Urothelium cell line (cell line): ENCODE measurements around the gene STRBP.

Source experiments
- DNase-seq: peaks from one replicate; pipeline ENCODE4 v3.0.0; 2011; ENCODE audit warnings: low spot score, mixed read lengths
- FAIRE-seq: peaks from 2 replicates; lab custom pipeline; 2011; peaks lifted over from hg19 to GRCh38; lab: Jason Lieb, UNC

The STRBP gene

DNA sequence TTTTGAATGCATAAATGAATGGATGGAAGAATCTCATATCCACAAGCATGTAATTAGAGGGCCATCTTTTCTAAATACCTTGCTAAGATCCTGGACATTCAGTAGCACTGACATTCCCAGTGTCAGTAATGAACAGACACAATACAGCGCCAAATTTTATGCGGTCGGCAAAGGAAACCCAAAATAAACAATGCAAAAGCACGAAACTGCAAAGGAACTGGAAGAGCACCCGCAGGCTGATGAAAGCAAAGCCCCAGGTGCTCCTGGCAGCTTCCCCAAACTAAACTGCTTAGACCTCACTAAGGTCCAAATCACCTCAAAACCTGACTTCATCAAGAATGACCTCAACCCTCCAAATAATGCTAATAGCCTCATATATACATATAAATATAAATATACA, 133.0 kb downstream of the STRBP start:
- no peak for FAIRE-seq
- no peak for DNase-seq

DNA sequence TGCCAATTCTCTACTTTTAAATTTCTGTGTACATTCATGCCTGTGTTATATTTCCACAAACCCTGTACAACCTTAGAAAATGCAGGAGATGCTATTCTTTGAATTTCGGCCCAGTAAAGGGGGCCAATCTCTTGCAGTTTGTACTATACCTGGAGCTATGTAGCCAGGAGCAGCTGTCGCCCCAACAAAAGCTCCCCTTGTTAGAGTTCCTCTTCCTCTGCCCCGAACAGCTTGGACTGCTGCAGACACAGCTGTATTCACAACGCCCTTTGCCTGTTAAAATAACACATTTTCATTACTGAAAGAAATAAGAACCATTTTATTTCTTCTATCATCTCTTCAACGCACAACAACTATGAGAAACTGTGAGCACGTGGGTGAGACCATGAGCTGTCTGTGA, 135.7 kb downstream of the STRBP start:
- DNase-seq (no peak), FAIRE-seq (no peak)

DNA sequence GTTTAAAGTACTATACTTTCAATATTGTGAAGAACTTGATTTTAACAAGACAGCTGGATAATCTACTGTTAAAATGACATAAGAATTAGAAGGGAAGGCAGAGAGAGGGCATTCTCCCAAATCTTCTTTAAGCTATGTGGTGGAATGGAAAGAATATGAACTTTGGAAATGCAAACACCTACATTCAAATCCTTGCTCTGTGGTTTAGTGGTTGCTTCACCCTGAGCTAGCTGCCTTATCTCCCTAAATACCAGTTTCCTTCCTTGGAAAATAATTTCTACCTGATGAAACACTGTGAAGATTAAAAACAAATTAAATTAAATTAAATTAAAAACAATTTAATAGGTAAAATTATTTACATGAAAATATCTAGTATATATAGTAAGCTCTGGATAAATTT, 136.4 kb downstream of the STRBP start:
- DNase-seq = no peak
- no peak for FAIRE-seq

DNA sequence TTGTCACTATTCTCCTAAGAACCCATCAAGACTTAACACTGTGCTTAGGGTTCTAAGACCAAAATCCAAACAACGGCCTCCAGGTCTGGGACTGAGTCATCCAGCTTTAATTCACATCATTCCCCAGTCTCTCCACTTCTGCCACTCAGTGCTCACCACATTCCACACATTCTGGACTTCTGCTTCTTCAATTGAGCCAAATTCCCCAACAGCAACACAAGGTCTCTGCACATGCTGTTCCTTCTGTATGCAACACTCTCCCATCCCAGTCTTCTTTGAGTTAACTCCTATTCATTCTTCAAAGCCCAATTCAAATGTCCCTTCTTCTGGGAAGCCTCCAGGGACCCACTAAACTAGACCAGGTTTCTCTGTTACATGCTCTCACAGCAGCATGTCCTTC, 137.1 kb downstream of the STRBP start:
- DNase-seq = peak; percentile 26
- no peak for FAIRE-seq

DNA sequence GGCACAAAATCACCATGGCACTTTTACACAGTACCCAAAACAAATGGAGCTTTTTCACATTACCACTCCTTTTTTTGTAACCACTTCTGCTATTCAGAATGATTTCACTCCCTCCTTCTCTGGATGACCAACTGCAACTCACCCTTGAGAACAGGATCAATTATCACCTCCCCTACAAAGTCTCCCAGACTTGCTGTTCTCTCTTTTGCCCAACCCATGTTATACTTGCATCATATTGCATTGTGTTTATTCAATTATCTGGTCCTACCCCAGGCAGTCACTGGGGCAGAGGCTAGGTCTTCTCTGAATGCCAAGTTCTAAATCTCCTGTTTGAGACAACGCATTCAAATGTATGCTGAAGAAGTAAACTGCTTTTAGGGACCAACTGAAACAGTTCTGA, 139.0 kb downstream of the STRBP start:
- no peak for FAIRE-seq

DNA sequence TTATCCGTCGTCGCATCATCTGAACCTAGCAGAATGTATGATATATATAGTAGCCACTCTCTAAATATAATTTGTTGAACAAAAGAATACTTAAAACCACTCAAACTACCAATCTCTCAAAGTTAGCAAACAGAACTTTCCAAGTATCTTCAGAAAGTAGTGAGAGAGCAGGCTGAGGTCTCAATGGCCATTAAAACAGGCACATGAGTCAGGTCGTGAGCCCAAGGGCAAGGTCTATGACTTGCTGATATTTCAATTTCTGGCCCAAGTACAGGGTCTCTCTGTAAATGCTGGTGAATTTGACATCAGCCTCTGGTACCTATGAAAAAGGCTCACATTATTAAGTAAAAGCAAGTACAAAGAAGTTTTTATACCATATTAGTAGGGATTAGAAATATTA, 139.8 kb downstream of the STRBP start:
- FAIRE-seq = no peak
- no peak for DNase-seq

More for the DNA sequence above, 139.0 kb downstream of the STRBP start:
- no peak for DNase-seq

DNA sequence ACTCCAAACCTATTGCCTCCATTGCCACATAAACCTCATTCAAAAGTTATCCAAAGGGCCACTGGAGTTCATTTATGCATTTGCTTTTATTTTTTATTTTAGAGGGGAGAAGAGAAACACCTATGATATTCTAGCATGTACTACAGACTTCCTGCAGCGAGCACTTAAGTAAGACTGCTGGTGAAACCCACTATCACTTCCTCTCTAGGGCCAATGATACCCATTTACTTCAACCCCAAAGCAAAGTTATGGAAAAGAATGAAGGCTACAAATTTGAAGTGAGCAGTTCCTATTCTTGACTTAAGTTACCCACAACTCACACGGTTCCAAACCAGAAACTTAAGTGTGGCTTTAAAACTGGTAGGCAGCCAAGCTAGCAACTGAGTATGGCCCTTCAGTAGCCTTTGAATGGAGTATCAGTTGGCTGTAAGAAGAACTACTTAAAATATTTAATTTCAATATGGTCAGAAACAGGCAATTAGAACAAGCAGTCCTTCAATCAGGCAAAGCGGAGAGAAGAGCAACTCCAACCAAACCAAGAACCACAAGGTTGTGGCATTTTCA, 140.8 kb downstream of the STRBP start:
- no peak for FAIRE-seq
- no peak for DNase-seq

DNA sequence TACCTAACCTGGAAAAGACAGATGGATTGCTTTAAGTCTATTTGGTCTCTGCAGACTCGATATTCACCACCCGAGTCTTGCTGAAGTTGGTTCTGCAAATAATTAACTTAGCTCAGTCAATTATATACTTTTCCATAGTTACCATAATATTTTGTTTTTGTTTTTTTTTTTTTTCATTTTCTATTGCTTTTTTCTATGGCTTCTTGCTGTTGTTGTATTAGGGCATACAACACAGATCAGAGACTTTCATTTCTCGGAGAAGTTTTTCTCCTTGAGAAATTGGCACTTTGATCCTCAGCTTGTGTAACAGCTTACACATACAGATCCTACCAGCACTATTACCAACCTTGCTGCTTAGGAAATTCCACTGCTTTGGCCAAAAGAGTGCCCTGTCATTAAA, 146.9 kb downstream of the STRBP start:
- no peak for DNase-seq
- no peak for FAIRE-seq

DNA sequence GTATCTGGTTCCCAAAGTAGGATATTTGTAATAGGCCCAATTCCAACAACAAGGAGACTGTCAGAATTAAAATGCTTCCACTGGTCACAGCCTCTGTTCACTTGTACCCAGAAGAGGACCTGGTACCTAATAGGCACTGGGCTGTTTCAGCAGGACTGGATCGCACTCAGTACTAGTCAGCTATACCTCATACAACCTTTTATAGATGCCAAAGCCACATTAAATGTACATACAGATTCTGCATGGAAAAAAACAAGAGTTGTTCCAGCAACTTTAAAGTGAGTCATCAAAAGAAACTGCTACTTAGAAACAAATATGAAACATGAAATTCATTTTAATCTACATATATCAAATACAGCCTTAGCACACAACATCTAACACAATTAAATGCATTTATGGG, 147.4 kb downstream of the STRBP start:
- no peak for DNase-seq
- FAIRE-seq = no peak

DNA sequence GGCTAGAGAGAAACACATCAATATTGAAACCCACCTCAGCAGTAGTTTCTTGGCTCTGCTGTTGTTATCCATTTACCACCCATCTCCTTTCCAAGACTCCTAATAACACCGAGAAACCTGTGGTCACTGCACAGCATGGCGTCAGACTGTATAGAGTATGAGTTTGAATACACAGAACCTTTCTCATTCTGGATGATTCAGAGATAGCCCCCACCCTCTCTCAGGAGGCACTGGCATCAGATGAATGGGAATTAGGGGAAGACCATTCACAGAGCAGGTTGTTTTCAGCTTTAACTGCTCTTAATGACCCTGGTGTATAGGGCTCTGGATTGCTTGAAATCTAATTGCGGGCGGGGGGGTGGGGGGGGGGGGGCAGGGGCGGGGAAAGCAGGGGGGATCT, 148.3 kb downstream of the STRBP start:
- DNase-seq (no peak), FAIRE-seq (no peak)

DNA sequence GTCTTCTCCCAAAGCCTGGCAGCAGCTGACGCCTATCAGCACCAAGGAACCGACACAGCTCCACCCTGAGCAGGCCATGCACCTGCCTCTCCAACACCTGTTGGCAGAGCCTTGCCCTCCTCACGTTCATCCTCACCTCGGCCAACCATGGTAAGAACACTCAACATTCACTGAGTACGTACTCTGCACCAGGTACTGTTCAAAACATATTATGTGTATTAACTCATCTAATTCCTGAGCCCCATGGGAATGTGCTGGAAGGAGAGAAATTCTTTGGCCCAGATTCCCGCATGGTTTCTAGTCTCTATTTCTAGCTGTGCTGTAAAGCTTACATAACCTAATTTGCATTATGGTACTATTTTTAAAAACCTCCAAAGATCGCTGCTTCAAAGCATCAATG, 148.8 kb downstream of the STRBP start:
- DNase-seq = no peak
- FAIRE-seq = no peak

DNA sequence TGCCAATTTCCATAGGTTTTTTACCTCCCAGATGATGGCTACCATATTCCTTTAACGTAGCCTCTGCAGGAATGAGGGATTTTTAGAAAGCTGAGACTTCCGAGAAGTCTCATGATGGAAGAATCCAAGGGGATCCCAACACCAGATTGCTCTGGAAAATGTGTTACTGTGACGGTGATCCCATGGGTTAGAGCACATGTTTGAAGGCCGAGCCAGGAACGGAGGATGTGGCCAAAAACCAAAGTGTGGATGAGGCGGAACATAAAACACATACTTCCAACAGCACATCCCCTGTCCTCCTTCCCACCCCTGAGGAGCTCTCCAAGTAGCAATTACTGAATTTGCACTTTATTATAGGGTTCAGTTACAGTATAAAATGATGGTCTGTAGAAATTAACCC, 152.3 kb downstream of the STRBP start:
- FAIRE-seq = no peak
- no peak for DNase-seq

DNA sequence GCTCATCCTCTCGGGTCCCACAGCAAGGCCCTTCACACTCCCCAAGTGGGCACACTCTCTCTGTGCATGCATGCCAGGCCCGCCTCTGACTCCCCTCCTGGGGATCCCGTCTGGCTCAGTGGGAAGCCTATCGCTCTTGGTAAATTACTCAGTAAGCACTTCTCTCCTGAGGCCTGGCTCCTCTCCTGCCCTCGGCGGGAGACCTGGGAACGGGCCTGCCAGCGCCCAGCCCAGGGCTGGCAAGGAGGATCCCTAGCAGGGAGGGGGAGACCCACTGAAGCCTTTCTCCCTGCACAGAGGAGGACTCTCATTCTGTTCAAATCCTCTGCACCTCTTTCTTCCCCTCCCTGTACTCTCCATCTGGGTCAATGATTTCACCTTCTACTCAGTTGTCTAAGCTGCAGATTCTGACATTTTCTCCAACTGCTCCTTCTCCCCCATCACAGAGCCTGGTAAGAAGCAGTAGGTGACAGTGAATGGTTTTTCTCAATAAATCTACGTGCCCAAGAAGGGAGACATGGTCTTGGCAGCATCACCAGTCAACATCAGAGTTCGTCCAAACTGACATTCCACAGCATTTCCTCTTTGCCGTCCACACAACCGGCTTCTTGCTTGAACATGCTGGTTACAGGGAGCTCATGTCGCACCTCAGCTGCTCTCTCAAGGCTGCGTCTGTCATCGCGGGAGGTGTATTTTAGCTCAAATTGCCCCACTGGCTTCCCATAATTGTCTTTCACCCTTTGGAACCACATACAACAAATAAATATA, 153.1 kb downstream of the STRBP start:
- DNase-seq (no peak), FAIRE-seq (no peak)

DNA sequence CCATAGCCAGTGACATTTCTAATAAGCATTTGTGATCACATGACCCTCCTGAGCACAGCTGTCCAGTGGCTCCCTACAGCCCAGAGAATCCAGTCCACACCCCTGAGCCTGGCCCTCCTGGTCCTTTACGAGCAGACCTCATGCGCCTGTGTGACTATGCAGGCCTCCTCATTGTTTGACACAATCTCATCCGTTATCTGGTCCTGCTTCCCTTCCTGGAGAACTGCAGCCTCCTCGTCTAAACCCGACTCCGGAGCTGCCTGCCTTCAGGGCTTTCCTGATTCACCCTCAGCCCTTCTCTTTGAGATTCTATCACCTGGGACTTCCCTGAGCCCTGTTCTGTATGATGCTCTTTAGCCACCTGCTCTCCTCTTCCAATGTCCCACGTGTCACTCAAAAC, 155.2 kb downstream of the STRBP start:
- DNase-seq (no peak), FAIRE-seq (no peak)

DNA sequence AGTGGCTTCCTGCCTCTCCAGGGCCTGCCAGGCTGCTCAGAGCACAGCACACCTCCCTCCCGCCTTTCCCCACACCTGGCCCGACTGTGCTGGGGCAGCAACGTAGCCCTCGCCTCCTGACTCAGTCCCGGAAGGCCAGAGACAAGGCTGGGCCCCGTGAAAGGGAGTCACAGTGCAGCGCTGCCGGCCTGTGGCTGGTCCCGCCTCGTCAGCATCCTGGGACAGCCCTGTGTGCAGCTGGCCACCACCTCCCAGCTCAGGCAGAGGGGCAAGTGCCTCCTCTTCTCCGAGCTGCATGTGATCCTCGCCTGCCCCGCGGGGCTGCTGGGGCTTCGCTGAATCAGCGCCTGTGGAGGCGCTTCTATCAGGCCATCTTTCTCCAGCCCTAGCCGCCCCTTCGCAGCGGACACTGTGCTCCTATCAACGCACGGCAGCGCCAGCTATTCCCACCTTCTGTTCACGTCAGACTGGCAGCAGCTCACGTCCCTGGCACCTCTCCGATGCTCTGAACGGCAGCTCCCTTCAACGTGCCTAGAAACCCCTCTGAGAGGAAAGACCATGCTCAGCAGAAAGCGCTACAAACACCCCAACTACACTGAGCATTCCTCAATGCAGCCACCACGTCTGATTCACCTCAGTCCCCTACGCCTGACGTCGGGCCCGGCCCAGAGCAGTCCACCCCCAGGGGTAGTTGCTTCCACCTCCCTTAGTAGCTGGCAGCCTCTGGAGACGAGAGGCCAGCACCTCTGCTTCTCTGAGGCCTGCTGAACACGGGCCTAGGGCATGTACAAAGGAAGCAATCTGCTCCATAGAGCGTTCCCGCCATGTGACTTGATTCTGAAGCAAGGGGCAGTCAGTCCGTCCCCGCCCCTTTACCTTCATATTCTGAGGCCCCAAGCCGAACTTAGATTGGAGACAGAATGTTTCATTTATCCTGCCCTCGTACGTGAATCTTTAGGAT, 156.1 kb downstream of the STRBP start:
- DNase-seq = no peak
- FAIRE-seq = no peak

DNA sequence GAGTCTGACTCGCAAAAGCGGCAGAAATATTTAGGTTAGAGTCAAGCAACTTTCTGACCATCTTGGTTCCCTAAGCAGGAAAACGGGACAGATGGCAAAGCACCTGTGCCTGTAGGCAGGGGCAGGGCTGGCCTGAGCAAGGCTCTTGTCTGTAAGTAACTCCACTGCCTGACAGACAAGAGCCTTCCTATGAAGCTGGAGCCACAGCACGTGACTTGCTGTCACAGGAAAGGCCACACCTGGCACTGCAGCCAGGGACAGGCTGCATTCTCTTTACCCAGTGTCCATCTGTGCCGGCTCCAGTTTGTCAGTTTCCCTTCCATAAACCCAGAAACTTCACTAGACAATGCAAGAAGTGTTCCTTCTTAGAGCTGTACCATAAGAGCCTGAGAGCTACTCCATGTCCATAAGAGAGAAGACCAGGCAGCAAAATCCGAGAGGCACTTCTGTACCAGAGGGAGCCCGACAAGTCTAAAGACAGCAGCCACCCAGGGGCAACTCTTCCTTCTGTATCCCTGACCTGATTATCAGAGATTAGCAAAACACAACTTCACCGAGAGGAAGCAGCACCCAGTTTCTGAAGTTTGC, 156.9 kb downstream of the STRBP start:
- FAIRE-seq = no peak
- DNase-seq = no peak

DNA sequence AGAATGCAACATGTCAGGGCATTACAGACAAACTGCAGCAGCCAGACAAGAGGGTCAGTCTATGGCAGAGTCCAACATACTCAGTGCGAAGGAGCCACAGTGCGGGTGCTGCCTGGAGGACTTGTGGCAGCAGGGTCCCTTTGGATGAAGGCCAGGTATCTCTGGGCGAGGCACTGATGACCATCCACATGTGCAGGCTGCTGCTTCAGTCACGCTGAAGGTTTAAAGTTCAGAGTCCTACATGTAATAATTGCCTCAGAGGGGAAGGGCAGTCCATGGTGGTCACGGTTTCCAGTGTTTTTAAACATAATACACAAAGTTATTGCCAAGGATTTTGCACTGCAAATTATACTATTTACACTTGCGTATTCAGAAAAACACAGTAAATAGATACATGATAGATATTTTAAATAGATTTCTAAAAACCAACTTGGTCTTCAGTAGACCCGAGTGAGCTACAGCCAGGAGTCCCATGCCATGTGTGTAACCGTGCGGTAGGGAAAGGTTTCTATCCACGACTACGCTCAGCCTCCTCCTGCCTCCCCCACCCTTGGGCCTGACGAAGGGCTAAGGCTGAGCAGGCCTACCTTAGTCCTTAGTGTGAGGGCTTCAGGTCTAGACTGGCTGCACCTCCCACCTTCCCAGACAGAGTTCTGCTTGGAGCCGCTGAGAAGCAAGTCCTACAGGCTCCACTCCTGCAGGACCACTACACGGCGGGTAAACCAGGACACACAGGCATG, 158.7 kb downstream of the STRBP start:
- no peak for FAIRE-seq
- DNase-seq = no peak

DNA sequence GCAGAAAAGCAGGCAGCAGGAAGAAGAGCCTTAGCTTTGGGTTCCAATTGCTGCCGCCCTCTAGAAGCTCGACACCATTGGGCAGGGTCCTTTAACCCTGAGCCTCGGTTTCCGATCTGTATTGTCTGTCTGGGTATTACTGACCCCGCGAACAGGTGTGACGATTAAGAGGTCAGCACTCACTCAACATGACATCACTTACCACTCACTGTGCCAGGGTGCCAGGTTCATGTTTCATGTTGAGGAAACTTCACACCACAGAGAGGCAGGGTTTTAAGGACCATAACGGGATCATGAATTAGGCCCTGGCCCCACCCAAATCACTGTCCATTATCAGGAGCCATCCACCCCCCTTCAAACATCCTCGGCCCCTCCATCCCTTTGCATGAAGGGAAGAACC, 159.4 kb downstream of the STRBP start:
- FAIRE-seq (no peak), DNase-seq (no peak)

DNA sequence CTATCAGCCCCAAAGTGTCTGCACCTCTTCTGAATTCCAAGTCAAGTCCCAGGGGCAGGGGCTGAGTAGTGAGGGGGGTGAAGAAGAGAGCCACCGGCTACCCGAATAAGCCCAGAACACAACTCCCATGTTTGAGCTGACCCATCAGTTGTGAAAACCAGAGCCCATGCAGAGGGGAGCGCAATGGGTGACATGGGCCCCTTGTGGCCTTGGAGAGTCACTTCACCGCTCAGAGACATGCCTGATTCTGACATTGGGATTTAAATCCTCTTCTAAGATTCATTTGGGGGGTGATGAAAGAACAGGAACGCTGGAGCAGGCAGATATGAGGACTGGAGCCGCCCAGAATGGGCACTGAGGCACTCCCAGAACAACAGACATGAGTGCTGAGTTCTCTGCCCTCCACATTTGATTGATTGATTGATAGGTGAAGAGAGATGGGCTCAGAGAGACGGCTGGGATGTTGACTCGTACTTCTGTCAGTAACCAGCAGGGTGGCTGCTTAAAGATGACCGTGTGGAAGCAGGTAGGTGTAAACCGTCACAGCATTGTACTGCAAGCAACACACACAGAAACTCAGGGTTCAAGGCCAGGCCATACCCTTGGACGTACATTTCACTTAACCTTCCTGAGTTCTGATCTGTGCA, 160.6 kb downstream of the STRBP start:
- no peak for DNase-seq
- FAIRE-seq = no peak

DNA sequence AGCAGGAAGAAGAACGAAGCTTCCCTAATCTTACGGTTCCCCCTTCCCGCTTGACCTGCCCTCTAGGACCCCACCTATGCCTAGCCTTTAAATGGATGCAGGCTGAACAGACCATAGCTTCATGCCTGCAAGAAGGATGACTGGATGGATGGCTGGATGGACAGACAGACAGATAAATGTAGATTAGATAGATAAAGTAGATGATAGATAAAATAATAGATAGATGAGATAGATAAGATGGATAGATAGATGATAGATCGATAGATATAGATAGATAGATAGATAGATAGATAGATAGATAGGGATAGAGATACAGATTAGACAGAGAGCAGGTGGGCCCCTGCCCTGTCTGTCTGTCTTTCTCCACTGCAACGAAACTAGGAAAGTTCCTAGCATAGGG, 162.9 kb downstream of the STRBP start:
- FAIRE-seq (no peak), DNase-seq (no peak)
